HepG2 (cell line): Measurements from ENCODE around the gene FKBP1A. TPM values are rescaled to one million over a fixed set of nuclear protein-coding genes. Genes with fewer than 3 reads are reported as not detected.

Experiments
- ATAC-seq: fragments of 200-7000 bp; cut with Tn5 transposase; 3 replicates; pipeline ENCODE4 v1.9.1; 2020; ENCODE audit warnings: mild to moderate bottlenecking, moderate library complexity
- BruUV-seq: library from RNA; stranded (reverse); fragments of 400-500 nt; replicated peaks from 2 replicates; lab custom pipeline; 2021; lab: Mats Ljungman, UMichigan
- CTCF ChIA-PET: fragments of 300-600 bp; formaldehyde crosslinking; extraction: SDS; loops from one replicate; lab custom pipeline; 2021; ENCODE audit warnings: low total read pairs, inconsistent platforms, low intra/inter-chr PET ratio; lab: Yijun Ruan, JAX
- POLR2A ChIA-PET: fragments of 350-600 bp; sonication (Branson Sonifier 250); formaldehyde crosslinking; loops from one replicate; lab custom pipeline; 2020; ENCODE audit warnings: antibody characterized with exemption, inconsistent platforms; lab: Yijun Ruan, JAX
- DNase-seq: peaks from one replicate; pipeline ENCODE4 v3.0.0-alpha.2; 2015; ENCODE audit warnings: low spot score
- FAIRE-seq: peaks from 3 replicates; lab custom pipeline; 2011; peaks lifted over from hg19 to GRCh38; lab: Jason Lieb, UNC
- H2AFZ ChIP-seq: one replicate; pipeline ENCODE4 v1.6.1; 2011; ENCODE audit warnings: low read length, inconsistent platforms
- H3K27ac ChIP-seq: fragments of 300-600 bp; 3 replicates; pipeline ENCODE4 v1.8.0; 2011; ENCODE audit warnings: mixed run types, mild to moderate bottlenecking, mixed read lengths, low read length, inconsistent platforms; ENCODE audit not compliant: insufficient read depth; ENCODE audit errors: extremely low read length
- H3K27me3 ChIP-seq, 2 experiments: fragments of 200-600 bp in 1 of 2; 2 replicates in 1 of 2; 3 replicates in 1 of 2; pipeline versions ENCODE4 v1.6.0 to v1.8.0; 2011; ENCODE audit warnings: low read length in 2 of 2, mild to moderate bottlenecking in 2 of 2, moderate library complexity in 2 of 2, inconsistent platforms in 1 of 2; ENCODE audit not compliant: insufficient read depth in 2 of 2, control insufficient read depth in 1 of 2
- H3K36me3 ChIP-seq, 2 experiments: fragments of 200-600 bp in 1 of 2; replicated peaks in 1 of 2; 2 replicates in 1 of 2; 3 replicates in 1 of 2; pipeline versions ENCODE4 v1.5.1 to v1.8.0; 2011; ENCODE audit warnings: low read length in 2 of 2, inconsistent platforms in 1 of 2; ENCODE audit not compliant: insufficient read depth in 2 of 2, control insufficient read depth in 1 of 2
- H3K4me1 ChIP-seq: 2 replicates; pipeline ENCODE4 v1.5.1; 2012; ENCODE audit warnings: low read length, inconsistent platforms; ENCODE audit not compliant: insufficient read depth
- H3K4me2 ChIP-seq: 2 replicates; pipeline ENCODE4 v1.6.0; 2011; ENCODE audit warnings: low read depth, low read length, inconsistent platforms
- H3K4me3 ChIP-seq, 3 experiments: fragments of 200-600 bp in 1 of 3; sonication (generic), shearing (Covaris generic) in 1 of 3; replicated peaks in 1 of 3; 2 replicates each; pipeline ENCODE4 v1.5.1; 2011 to 2016; ENCODE audit warnings: low read length in 3 of 3, inconsistent platforms in 2 of 3, low read depth in 2 of 3, mild to moderate bottlenecking in 2 of 3, control low read depth in 1 of 3, mixed read lengths in 1 of 3; ENCODE audit not compliant: insufficient read depth in 1 of 3
- H3K79me2 ChIP-seq: one replicate; pipeline ENCODE4 v1.6.1; 2011; ENCODE audit warnings: low read length, inconsistent platforms; ENCODE audit not compliant: insufficient read depth
- H3K9ac ChIP-seq: 2 replicates; pipeline ENCODE4 v1.6.0; 2011; ENCODE audit warnings: mild to moderate bottlenecking, low read depth, low read length, inconsistent platforms; ENCODE audit not compliant: insufficient read depth
- H3K9me3 ChIP-seq: 2 replicates; pipeline ENCODE4 v1.5.1; 2012; ENCODE audit warnings: mild to moderate bottlenecking, low read length
- H4K20me1 ChIP-seq: 2 replicates; pipeline ENCODE4 v1.6.0; 2011; ENCODE audit warnings: inconsistent platforms, mild to moderate bottlenecking, low read length, moderate library complexity; ENCODE audit not compliant: insufficient read depth
- CBX2 ChIP-seq, 2 experiments: fragments of 200-600 bp in 1 of 2; sonication (generic); formaldehyde crosslinking in 1 of 2; IDR thresholded peaks; 2 replicates each; pipeline versions ENCODE4 v1.7.0 to v1.8.1; 2018 to 2022; ENCODE audit warnings: low read depth in 2 of 2, low read length in 1 of 2, mild to moderate bottlenecking in 1 of 2, missing genetic modification reagents in 1 of 2
- DNMT3B ChIP-seq: conservative IDR thresholded peaks from 2 replicates; pipeline ENCODE4 v1.6.1; 2016; ENCODE audit warnings: missing biosample characterization, control low read depth
- FOXM1 ChIP-seq: sonication (generic); formaldehyde crosslinking; IDR thresholded peaks from 2 replicates; pipeline ENCODE4 v1.5.0; 2020; ENCODE audit warnings: missing genetic modification reagents
- IKZF4 ChIP-seq: sonication (generic); formaldehyde crosslinking; IDR thresholded peaks from 2 replicates; pipeline ENCODE4 v1.5.1; 2020; ENCODE audit warnings: borderline replicate concordance, mild to moderate bottlenecking, low read depth, missing genetic modification reagents; ENCODE audit errors: not compliant biosample characterization
- KLF16 ChIP-seq, 2 experiments: sonication (generic) in 1 of 2; formaldehyde crosslinking in 1 of 2; IDR thresholded peaks; 2 replicates each; pipeline versions ENCODE4 v1.6.1 to v1.8.0; 2016 to 2023; ENCODE audit warnings: missing genetic modification reagents in 2 of 2, missing compliant biosample characterization in 1 of 2
- MZF1 ChIP-seq: sonication (generic); formaldehyde crosslinking; IDR thresholded peaks from 2 replicates; pipeline ENCODE4 v1.8.1; 2023; ENCODE audit warnings: mild to moderate bottlenecking, missing genetic modification reagents, borderline replicate concordance
- NONO ChIP-seq, 2 experiments: fragments of 450-650 bp in 1 of 2; sonication (generic) in 1 of 2; formaldehyde crosslinking in 1 of 2; IDR thresholded peaks in 1 of 2; conservative IDR thresholded peaks in 1 of 2; 2 replicates each; pipeline versions ENCODE4 v1.6.1 to v1.8.0; 2017 to 2022; ENCODE audit warnings: mild to moderate bottlenecking in 1 of 2, missing genetic modification reagents in 1 of 2, moderate library complexity in 1 of 2
- RBAK ChIP-seq: sonication (generic); formaldehyde crosslinking; IDR thresholded peaks from 2 replicates; pipeline ENCODE4 v1.5.1; 2020; ENCODE audit warnings: mild to moderate bottlenecking, missing genetic modification reagents
- RBFOX2 ChIP-seq: fragments of 200-400 bp; formaldehyde crosslinking; IDR thresholded peaks from 2 replicates; pipeline ENCODE4 v1.6.1; 2017; ENCODE audit warnings: low read depth, mild to moderate bottlenecking, low read length
- ZMAT3 ChIP-seq: sonication (generic); formaldehyde crosslinking; conservative IDR thresholded peaks from 2 replicates; pipeline ENCODE4 v1.7.0; 2021; ENCODE audit warnings: missing genetic modification reagents
- ZNF432 ChIP-seq: sonication (generic); formaldehyde crosslinking; IDR thresholded peaks from 2 replicates; pipeline ENCODE4 v1.5.0; 2020; ENCODE audit warnings: missing genetic modification reagents, mild to moderate bottlenecking, borderline replicate concordance
- WGBS: methylation state at CpG from one replicate; pipeline ENCODE4 v1.1.6; 2017; ENCODE audit warnings: low lambda C conversion rate; 5-methylcytosine and 5-hydroxymethylcytosine counted together
- in situ Hi-C: cut with HindIII; loops from 2 replicates; pipeline ENCODE4 v1.10.0; 2017; ENCODE audit warnings: low pct_unique_long_range_greater_than_20kb; ENCODE audit not compliant: extremely low pct_ligation_motif_present
- intact Hi-C: fragments of 100-400 bp; cut with micrococcal nuclease; formaldehyde crosslinking; loops from one replicate; pipeline ENCODE4 v1.10.0; 2022; ENCODE audit not compliant: unreplicated experiment
- polyA plus RNA-seq, 8 experiments: library from polyadenylated mRNA; depleted of rRNA in 3 of 8; stranded (reverse) in 7 of 8; unstranded in 1 of 8; fragments of >200 nt; fragmentation: Illumina TruSeq in 4 of 8; extraction: Trizol in 4 of 8; gene quantifications; 2 replicates each; pipeline versions ENCODE4 v1.2.1 to v1.2.3, GENCODE V29; 2011 to 2016; ENCODE audit warnings: low read depth in 4 of 8, missing spikeins in 1 of 8, mixed read lengths in 1 of 8; ENCODE audit not compliant: insufficient read depth in 1 of 8
- total RNA-seq, 5 experiments: library from RNA; depleted of rRNA; stranded (reverse); fragments of >200 nt; fragmentation: Illumina TruSeq; extraction: Trizol; gene quantifications; 2 replicates each; pipeline ENCODE4 v1.2.3, GENCODE V29; 2016; ENCODE audit warnings: low read depth in 1 of 5

Gene FKBP1A
- total and polyA plus RNA-seq, 2 of the 13 experiments (the other 11 are each of a cell fraction or from before 2014, with no cell fraction given): 119 to 468 TPM

DNA sequence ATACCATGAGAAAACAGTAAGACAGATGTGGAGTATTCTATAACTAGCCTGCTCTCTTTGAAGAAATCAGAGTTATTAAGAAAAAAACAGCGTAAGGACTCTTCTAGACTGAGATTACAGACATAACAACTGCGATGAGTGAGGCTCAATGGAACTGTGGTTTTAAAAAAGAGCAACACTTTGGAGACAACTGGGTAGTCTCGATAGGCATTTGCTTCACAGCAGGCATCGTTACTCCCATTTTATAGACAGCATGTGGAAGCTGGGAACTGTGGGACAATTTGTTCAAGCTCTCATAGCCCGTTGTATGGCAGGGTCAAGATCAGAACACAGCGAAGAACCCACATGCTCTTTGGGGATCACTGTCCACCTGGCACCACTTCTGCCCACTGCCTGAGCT is 4.6 kb downstream of the FKBP1A start:
- H3K4me1 ChIP-seq: peaks cover 66% of the 10 kb centered on the region
- CTCF ChIA-PET: no interaction called here
- no peaks in the 10 kb centered on the region; a peak in 1 of 5 replicates for H3K27me3 ChIP-seq
- H3K36me3 ChIP-seq: peaks cover 11 to 48% of the 10 kb centered on the region in 2 experiments
- no peak for DNase-seq
- intact Hi-C loops (no loop called here), in situ Hi-C loops (no loop called here)
- POLR2A ChIA-PET: no interaction called here
- no peak overlapping the region for H2AFZ ChIP-seq
- H3K9me3 ChIP-seq: no peaks in the 10 kb centered on the region
- H3K4me3 ChIP-seq: no peak overlapping the region
- BruUV-seq: no TSS peak
- TF ChIP-seq ZMAT3 (CRISPR knock-in tag) (no peak), RBFOX2 (0 out of 2 replicates have a peak, but pooled peaks have one; percentile 21)
- TF ChIP-seq, all 625 proteins: peak for 1
- H3K27ac ChIP-seq: no peak overlapping the region
- FAIRE-seq (no peak), ATAC-seq (no peak)
- peaks cover 94% of the 10 kb centered on the region for H3K79me2 ChIP-seq
- H3K9ac ChIP-seq: no peak overlapping the region
- no peak overlapping the region for H3K4me2 ChIP-seq
- 78% methylated on average over 6 of the region's 6 CpGs for WGBS
- H4K20me1 ChIP-seq: peaks cover 78% of the 10 kb centered on the region

- H3K27me3 ChIP-seq: no peaks in the 10 kb centered on the region
- H4K20me1 ChIP-seq: peaks cover 88% of the 10 kb centered on the region
- no peak overlapping the region for H3K27ac ChIP-seq
- no TSS peak for BruUV-seq
- H3K4me3 ChIP-seq: no peak overlapping the region
- peaks cover 98% of the 10 kb centered on the region for H3K79me2 ChIP-seq
- ATAC-seq: no peak
- H3K9me3 ChIP-seq: no peaks in the 10 kb centered on the region
- no peak overlapping the region for H2AFZ ChIP-seq
- POLR2A ChIA-PET: no interaction called here
- FAIRE-seq: no peak
- H3K36me3 ChIP-seq: peaks cover 20 to 61% of the 10 kb centered on the region in 2 experiments
- H3K4me1 ChIP-seq: peaks cover 72% of the 10 kb centered on the region
- TF ChIP-seq CBX2 (IDR thresholded peaks at IDR 0.05; ENCODE audit: low read depth, low read length) (no peak), CBX2 (CRISPR knock-in tag; IDR thresholded peaks at IDR 0.05; ENCODE audit: low read depth) (no peak), IKZF4 (CRISPR knock-in tag) (no peak), KLF16 (CRISPR knock-in tag; IDR thresholded peaks at IDR 0.05) (no peak), ZNF432 (no peak), FOXM1 (CRISPR knock-in tag) (no peak), DNMT3B (no peak), RBAK (CRISPR knock-in tag) (no peak), MZF1 (CRISPR knock-in tag) (no peak), NONO (IDR thresholded peaks at IDR 0.05) (no peak), NONO (CRISPR knock-in tag; conservative IDR thresholded peaks at IDR 0.05) (no peak)
- H3K4me2 ChIP-seq: no peak overlapping the region
- in situ Hi-C loops (no loop called here), intact Hi-C loops (no loop called here)
- DNase-seq: no peak
- no peak overlapping the region for H3K9ac ChIP-seq
- 95% methylated on average over 4 of the region's 4 CpGs for WGBS
- CTCF ChIA-PET: no interaction called here
Measured at GRCh38 chr20:1386323-1386722, 6.5 kb downstream of the FKBP1A start.
